Measurements from ENCODE around the gene KRTAP3-3. TPM values are rescaled to one million over a fixed set of nuclear protein-coding genes. Genes with fewer than 3 reads are reported as not detected.
"Not testable (repeated sequence)": the region's sequence is repeated elsewhere in the genome, so short reads cannot be mapped to it uniquely, and the experiment has no call there.

The KRTAP3-3 gene
- total RNA-seq, 2 donors from 2014 or later: not detected

DNA sequence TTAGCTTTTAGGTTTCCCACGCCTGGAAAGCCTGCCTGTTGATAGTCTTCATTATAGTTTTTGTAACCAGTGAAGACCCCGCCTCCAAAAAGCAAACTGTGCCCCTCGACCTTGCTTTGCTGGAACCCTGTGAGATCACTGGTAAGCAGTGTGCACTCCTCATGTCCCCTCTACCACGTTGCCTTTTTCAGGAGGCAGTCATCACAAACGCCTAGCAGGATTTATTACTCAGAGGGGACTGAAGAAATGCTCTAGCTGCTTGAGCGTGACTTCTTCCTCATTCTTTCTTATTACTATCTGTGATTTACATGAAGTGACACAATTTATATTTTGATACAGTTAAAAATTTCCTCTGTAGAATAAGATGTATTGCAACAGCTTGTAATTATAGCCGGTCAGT lies 21.5 kb upstream of the KRTAP3-3 start:
- H3K4me1 Mint-ChIP-seq (ENCODE audit: low read depth in 2 of 2): no peaks in the 10 kb centered on the region
- ATAC-seq: no peak

DNA sequence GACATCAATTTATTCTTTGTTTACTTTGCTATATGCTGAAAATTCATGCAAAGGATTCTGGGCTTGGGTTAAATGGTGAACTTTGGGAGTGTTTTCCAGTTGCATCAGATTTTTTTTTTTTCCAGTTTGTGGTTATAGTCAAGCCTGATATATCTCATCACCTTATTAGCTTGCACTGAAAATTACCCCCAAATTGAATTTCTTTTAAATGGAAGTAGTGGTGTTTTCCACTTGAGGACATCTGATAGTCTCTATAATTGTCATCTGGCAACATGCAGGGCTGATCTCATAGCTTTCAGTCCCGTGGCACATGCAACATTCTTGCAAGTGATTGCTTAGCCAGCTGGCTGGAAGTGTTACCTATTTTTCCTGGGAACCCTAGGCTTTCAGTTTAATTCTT lies 19.6 kb upstream of the KRTAP3-3 start:
- H3K27me3 Mint-ChIP-seq: peaks cover 23 to 47% of the 10 kb centered on the region in 2 donors
- H3K27ac Mint-ChIP-seq: no peak overlapping the region
- no peak for ATAC-seq
- no peak for DNase-seq (ENCODE audit: low spot score)
- H3K36me3 Mint-ChIP-seq: no peaks in the 10 kb centered on the region
- H3K4me1 Mint-ChIP-seq (ENCODE audit: low read depth in 2 of 2): no peaks in the 10 kb centered on the region
- no peaks in the 10 kb centered on the region for H3K9me3 Mint-ChIP-seq
- H3K4me3 Mint-ChIP-seq: no peak overlapping the region

More for the DNA sequence above, 21.5 kb upstream of the KRTAP3-3 start:
- DNase-seq (ENCODE audit: low spot score): no peak
- Mint-ChIP-seq H3K36me3 (no peaks in the 10 kb centered on the region), H3K27ac (no peak overlapping the region), H3K27me3 (peaks cover 23 to 46% of the 10 kb centered on the region in 2 donors), H3K4me3 (no peak overlapping the region), H3K9me3 (no peaks in the 10 kb centered on the region)

DNA sequence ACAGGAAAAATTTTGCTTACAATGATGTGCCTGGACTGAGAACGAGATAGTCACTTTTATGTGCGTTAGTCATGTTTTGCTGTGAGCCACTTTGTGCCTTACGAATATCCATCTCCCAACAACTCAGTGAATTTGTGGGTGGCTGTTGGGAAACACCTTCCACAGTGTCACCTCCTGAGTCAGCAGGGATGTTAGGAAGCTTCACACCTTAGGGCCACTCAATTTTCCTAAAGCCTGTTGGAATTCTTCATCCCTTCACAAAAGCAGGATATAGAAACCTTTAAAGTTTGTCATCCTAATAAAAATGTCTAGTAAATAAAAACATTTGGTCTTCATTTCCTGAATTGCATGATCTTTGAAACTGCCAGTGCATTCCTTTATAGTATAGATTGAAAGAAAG lies 19.2 kb upstream of the KRTAP3-3 start:
- H3K27me3 Mint-ChIP-seq: peaks cover 25 to 51% of the 10 kb centered on the region in 2 donors
- H3K36me3 Mint-ChIP-seq: no peaks in the 10 kb centered on the region
- no peak overlapping the region for H3K27ac Mint-ChIP-seq
- no peaks in the 10 kb centered on the region for H3K4me1 Mint-ChIP-seq (ENCODE audit: low read depth in 2 of 2)
- H3K9me3 Mint-ChIP-seq: no peaks in the 10 kb centered on the region
- H3K4me3 Mint-ChIP-seq: no peak overlapping the region
- ATAC-seq: no peak
- no peak for DNase-seq (ENCODE audit: low spot score)

DNA sequence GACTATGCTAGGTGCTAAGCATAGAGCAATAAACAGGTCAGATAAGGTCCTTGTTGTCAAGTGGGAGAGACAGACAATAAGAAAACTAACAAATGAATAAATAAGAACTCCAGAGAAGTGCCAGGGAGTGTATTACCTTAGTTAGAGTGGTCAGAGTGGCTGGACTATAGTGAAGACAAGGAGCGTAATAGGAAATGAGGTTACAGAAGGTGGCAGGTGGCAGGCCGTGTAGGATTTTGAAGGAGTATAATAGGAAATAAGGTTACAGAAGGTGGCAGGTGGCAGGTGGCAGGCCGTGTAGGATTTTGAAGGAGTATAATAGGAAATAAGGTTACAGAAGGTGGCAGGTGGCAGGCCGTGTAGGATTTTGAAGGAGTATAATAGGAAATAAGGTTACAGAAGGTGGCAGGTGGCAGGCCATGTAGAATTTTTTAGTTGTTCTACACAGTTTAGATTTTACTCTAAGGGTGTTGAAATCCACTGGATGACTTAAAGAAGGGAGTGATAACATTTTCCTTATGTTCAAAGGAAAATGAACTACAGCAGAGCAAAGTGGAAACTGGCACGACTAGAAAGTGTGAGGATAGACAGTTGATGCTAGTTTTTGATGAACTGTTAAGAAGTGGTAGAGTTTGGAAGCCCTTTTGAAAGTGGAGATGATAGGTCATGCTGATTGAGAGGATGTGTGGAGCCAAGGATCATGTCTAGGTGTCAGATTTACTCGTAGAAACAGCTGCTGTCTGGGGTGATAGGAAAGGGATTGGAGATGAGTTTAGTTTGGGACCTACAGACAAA lies 18.6 kb upstream of the KRTAP3-3 start:
- H3K4me3 Mint-ChIP-seq: no peak overlapping the region
- no peaks in the 10 kb centered on the region for H3K9me3 Mint-ChIP-seq
- H3K4me1 Mint-ChIP-seq (ENCODE audit: low read depth in 2 of 2): no peaks in the 10 kb centered on the region
- H3K27ac Mint-ChIP-seq: no peak overlapping the region
- ATAC-seq: no peak
- no peaks in the 10 kb centered on the region for H3K36me3 Mint-ChIP-seq
- peaks cover 25 to 53% of the 10 kb centered on the region in 2 donors for H3K27me3 Mint-ChIP-seq
- DNase-seq (ENCODE audit: low spot score): no peak

DNA sequence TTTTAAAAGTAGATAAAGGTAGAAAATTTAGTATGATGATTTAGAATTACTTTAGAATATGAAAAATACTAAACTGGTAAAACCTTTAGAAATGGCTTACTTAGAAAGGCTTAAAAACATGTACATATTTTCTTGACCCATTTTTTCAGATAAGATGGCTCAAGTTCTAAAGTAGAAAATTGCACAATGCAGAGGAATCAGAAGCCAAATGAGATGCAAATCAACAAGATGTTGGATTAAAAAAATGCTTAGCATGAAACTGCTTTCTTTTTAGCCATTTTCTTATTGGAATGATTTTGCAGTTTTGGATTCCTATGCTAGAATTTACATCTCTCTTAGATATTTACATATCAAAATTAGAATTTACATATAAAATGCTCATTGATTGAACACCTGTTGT lies 16.5 kb upstream of the KRTAP3-3 start:
- H3K27ac Mint-ChIP-seq: no peak overlapping the region
- peaks cover 19 to 45% of the 10 kb centered on the region in 2 donors for H3K27me3 Mint-ChIP-seq
- DNase-seq (ENCODE audit: low spot score): no peak
- H3K4me1 Mint-ChIP-seq (ENCODE audit: low read depth in 2 of 2): no peaks in the 10 kb centered on the region
- no peak for ATAC-seq
- H3K4me3 Mint-ChIP-seq: no peak overlapping the region
- H3K9me3 Mint-ChIP-seq: no peaks in the 10 kb centered on the region
- H3K36me3 Mint-ChIP-seq: no peaks in the 10 kb centered on the region

DNA sequence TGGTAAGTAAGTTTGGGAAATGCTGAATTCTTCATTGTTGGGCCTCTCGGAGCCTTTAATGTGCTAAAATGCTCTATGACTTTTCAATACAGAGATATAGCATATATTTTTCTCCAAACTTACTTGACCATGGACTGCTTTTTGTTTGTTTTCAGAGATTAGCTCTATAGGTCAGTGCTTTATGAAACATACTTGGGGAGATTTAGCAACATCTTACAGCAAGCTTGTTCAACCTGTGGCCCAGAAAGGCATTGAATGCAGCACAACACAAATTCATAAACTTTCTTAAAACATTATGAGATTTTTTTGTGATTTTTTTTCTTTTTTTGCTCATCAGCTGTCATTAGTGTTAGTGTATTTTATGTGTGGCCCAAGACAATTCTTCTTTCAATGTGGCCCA lies 16.0 kb upstream of the KRTAP3-3 start:
- Mint-ChIP-seq H3K4me1 (ENCODE audit: low read depth in 2 of 2) (no peaks in the 10 kb centered on the region), H3K36me3 (no peaks in the 10 kb centered on the region), H3K9me3 (no peaks in the 10 kb centered on the region), H3K4me3 (no peak overlapping the region), H3K27me3 (peaks cover 18 to 40% of the 10 kb centered on the region in 2 donors), H3K27ac (no peak overlapping the region)
- ATAC-seq (no peak), DNase-seq (ENCODE audit: low spot score) (no peak)

DNA sequence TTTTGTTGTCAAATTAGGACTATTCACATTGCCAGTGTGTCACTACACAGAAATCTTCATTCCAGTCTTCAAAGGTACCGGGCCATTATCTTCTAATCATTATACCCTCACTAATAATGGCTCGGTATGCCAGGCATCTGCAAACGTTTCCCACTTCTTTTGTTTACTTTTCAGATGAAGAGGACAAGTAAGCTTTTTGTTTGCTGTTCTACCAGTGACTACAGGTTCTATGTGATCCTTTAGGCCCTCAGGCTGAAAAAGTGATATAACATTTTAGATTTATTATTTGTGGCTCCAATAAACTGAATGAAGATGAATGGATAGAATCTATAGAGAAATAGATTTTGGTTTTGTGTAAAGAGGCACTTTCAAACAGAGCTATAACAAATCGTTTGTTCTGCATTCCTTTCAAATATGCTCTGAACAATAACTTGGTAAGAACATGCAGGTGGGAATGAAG lies 15.4 kb upstream of the KRTAP3-3 start:
- Mint-ChIP-seq H3K36me3 (no peaks in the 10 kb centered on the region), H3K27me3 (peaks cover 15 to 41% of the 10 kb centered on the region in 2 donors), H3K27ac (no peak overlapping the region), H3K4me3 (no peak overlapping the region), H3K4me1 (ENCODE audit: low read depth in 2 of 2) (no peaks in the 10 kb centered on the region), H3K9me3 (no peaks in the 10 kb centered on the region)
- DNase-seq (ENCODE audit: low spot score) (no peak), ATAC-seq (no peak)

DNA sequence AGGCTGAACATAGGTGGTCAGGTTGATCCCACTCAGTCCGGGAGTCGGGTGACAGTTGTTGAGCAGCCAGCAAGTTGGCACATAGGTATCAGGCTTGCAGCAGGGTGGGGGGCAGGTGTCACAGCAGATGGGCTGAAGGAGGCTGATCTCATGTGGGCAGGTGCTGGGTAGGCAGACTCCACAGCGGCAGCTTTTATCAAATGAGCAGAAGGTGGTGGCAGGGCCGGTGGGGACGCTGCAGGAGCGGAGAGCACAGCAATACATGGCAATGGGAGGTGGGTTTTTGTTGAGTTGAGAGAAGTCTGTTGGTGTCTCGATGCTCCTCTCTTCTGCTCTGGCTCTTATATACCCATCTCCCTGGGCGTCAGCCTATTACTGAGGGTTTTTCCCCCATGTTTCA lies 14.8 kb upstream of the KRTAP3-3 start, which contains the start of gene KRTAP3-1:
Gene KRTAP3-1, minus strand, starts transcription at position 318 of the 400 bp plus-strand sequence. Its CDS starts 54 bp downstream, at position 264.
- ATAC-seq (peak in 1 of 2 donors; percentile 45), DNase-seq (ENCODE audit: low spot score) (no peak)
- Mint-ChIP-seq H3K27ac (no peak within 1 kb of the TSS), H3K4me3 (no peak within 1 kb of the TSS), H3K36me3 (no peaks in the 10 kb centered on the region), H3K9me3 (no peaks in the 10 kb centered on the region), H3K27me3 (peaks cover 18 to 46% of the 10 kb centered on the region in 2 donors), H3K4me1 (ENCODE audit: low read depth in 2 of 2) (no peaks in the 10 kb centered on the region)

DNA sequence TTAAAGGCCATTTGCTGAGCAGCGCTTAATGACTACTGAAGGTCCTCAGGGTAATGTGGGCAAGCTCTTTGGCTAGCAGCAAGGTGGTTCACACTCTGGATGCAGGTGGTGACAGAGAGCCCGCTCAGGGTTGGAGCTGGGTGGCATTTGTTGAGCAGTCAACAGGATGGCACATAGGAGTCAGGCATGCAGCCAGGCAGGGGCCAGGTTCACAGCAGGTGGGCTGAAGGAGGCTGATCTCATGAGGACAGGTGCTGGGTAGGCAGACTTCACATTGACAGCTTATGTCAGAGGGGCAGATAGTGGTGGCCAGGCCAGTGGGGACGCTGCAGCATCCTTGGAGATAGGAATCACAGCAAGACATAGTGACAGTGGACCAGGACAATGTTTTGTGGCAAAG lies 10.4 kb upstream of the KRTAP3-3 start:
- ATAC-seq (peak in 1 of 2 donors; percentile 36), DNase-seq (ENCODE audit: low spot score) (no peak)
- H3K27me3 Mint-ChIP-seq: peaks cover 19 to 49% of the 10 kb centered on the region in 2 donors
- no peaks in the 10 kb centered on the region for H3K4me1 Mint-ChIP-seq (ENCODE audit: low read depth in 2 of 2)
- H3K9me3 Mint-ChIP-seq: no peaks in the 10 kb centered on the region
- no peak overlapping the region for H3K4me3 Mint-ChIP-seq
- no peaks in the 10 kb centered on the region for H3K36me3 Mint-ChIP-seq
- no peak overlapping the region for H3K27ac Mint-ChIP-seq

DNA sequence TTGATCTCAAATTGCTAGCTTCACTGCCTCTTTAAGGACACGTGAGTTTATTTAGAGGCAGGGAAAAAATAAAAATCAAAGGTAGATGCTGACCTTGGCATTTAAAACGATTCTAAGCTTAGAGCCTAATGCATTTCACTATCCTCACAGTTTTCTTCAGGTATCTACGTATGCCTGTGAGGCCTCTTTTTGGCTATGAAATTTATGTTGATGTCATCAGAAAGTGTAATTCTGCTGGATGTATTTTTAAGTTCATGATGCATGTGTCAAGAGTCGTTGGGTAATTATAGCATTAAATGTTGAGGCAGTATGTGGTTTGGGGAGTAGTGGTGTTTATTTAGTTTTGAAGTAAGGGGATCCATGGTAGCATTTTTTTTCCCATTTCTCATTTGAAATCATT lies 10.0 kb upstream of the KRTAP3-3 start:
- H3K27me3 Mint-ChIP-seq: peaks cover 22 to 52% of the 10 kb centered on the region in 2 donors
- H3K27ac Mint-ChIP-seq: no peak overlapping the region
- no peak for ATAC-seq
- H3K4me3 Mint-ChIP-seq: no peak overlapping the region
- H3K4me1 Mint-ChIP-seq (ENCODE audit: low read depth in 2 of 2): no peaks in the 10 kb centered on the region
- no peaks in the 10 kb centered on the region for H3K36me3 Mint-ChIP-seq
- DNase-seq (ENCODE audit: low spot score): no peak
- no peaks in the 10 kb centered on the region for H3K9me3 Mint-ChIP-seq

DNA sequence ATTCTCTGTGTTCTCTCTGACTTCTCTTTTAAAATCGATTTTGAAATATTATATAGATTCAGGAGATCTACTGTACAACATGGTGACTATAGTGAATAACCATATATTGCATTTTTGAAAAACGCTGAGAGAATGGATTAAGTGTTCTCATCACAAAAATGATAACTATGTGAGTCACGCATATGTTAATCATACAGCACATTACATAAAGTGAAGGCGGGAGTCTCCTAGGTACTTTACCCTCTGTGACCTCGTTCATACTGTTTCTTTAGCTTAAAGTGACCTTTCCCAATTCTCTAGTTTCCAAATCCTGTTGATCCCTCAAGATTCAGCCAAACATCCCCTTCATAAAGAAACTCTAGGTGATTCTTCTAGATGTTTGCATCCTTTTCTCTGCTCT lies 8.8 kb upstream of the KRTAP3-3 start:
- no peak for DNase-seq (ENCODE audit: low spot score)
- no peak for ATAC-seq
- Mint-ChIP-seq H3K27ac (no peak overlapping the region), H3K4me1 (ENCODE audit: low read depth in 2 of 2) (no peaks in the 10 kb centered on the region), H3K4me3 (no peak overlapping the region), H3K36me3 (no peaks in the 10 kb centered on the region), H3K9me3 (no peaks in the 10 kb centered on the region), H3K27me3 (peaks cover 24 to 52% of the 10 kb centered on the region in 2 donors)

DNA sequence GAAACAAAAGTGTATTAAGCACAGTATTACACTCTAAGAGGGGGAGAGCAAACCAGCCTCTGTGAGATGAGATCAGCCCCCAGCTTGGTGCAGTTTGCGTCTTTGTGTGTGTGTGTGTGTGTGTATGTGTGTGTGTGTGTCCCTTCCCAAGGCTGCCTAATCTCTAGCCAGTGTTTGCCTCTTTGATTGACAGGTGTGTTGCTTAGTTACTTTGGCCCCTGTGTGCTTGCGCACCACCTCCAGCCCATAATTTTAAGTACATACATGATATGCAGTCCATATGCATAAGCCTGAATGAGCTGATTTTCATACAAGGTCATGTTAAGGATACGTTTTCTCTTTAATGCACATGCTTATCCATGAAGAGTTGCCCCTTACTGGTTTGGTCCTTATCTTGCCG lies 7.8 kb upstream of the KRTAP3-3 start:
- Mint-ChIP-seq H3K4me3 (no peak overlapping the region), H3K4me1 (ENCODE audit: low read depth in 2 of 2) (no peaks in the 10 kb centered on the region), H3K27me3 (peaks cover 33 to 59% of the 10 kb centered on the region in 2 donors), H3K9me3 (no peaks in the 10 kb centered on the region), H3K36me3 (no peaks in the 10 kb centered on the region), H3K27ac (no peak overlapping the region)
- DNase-seq (ENCODE audit: low spot score) (no peak), ATAC-seq (no peak)

DNA sequence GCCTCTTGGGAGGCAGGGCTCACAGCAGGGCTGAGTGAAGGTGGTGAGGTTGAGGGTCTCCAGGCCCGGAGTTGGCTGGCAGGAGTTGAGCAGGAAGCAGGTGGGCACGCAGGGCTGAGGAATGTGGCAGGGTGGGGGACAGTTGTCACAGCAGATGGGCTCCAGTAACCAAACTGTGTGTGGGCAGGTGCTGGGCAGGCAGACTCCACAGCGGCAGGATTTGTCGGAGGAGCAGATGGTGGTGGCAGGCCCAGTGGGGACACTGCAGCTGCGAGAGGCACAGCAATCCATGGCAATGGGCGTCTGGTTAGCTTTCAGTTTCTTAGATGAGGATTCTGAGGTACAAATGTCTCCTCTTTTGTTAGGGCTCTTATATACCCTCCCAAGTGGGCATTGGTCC lies 5.6 kb upstream of the KRTAP3-3 start, which contains the start of gene KRTAP3-2:
Gene KRTAP3-2, minus strand, starts transcription at position 344 of the 400 bp plus-strand sequence. Its CDS starts 53 bp downstream, at position 291.
- not testable (repeated sequence) for H3K4me3 Mint-ChIP-seq; H3K4me1 Mint-ChIP-seq (ENCODE audit: low read depth in 2 of 2); ATAC-seq; H3K9me3 Mint-ChIP-seq; H3K27ac Mint-ChIP-seq; H3K36me3 Mint-ChIP-seq; DNase-seq (ENCODE audit: low spot score)
- H3K27me3 Mint-ChIP-seq: peaks cover 42 to 70% of the 10 kb centered on the region in 2 donors

DNA sequence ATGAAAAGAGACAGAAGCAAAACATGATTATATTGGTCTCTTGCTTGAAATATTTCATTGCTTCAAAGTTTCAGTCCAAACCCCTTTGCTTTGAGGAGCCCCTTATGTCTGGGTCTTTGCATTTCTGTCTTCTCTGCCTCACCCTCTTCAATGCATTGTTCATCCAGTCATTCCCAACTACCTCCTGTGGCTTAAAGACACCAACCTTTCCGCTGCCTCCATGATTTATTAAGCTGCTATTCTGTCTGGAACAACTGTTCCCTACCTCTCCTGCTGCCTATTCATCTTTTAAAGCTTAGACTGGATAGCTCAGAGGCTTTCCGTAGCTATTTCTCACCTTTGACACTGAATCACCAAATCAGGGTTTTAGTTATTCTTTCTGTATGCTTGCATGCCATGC lies 3.4 kb upstream of the KRTAP3-3 start:
- ATAC-seq: no peak
- no peaks in the 10 kb centered on the region for H3K4me1 Mint-ChIP-seq (ENCODE audit: low read depth in 2 of 2)
- H3K27ac Mint-ChIP-seq: no peak overlapping the region
- H3K9me3 Mint-ChIP-seq: no peaks in the 10 kb centered on the region
- H3K4me3 Mint-ChIP-seq: no peak overlapping the region
- no peaks in the 10 kb centered on the region for H3K36me3 Mint-ChIP-seq
- H3K27me3 Mint-ChIP-seq: peaks cover 44 to 65% of the 10 kb centered on the region in 2 donors
- DNase-seq (ENCODE audit: low spot score): no peak
